ENCODE data around the gene TDP2. TPM values are rescaled to one million over a fixed set of nuclear protein-coding genes. Genes with fewer than 3 reads are reported as not detected.

Gene TDP2
- polyA plus RNA-seq, 1 donor from 2014 or later: 49.0 TPM

DNA sequence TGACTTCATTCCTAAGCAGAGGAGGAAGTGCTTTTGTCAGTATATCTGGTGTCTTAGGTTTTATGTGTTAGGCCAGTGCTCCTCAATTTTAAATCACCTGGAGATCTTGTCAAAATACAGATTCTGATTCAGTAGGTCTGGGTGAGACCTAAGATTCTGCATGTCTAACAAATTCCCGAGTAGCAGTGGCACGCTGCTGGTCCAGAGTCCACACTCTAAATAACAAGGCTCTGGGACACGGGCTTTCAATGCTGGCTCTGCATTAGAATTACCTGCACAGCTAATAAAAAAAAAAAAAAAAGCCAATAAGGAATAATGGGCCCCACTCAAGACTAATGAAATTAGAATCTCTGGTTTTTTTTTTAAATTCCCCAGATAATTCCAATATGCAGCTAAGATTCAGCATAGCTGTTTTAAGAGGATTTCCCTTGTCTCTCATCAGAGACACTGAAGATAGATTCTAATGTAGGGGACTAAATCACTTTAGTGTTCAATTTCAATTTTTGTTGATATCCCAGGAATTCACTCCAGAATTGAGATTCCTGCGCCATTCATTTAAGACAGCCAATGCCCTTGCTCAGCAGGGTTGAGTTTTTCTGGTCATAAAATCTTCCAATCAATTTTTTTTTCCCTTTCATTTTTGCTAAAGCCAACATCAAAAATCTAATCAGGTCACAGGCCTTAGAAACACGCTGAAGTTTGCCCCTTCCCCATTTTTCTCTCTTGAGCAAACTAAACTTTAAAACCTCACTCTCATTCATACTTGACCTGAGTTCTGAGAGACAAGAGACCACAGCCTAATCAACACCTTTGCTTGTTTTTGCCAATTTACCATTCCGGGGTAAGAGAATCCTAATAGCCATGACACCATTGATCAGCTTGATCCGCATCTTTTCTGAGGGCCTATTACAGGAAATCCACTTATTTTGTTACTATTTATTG is 2.4 kb downstream of the TDP2 start:
- H3F3A ChIP-seq (ENCODE audit: insufficient read depth, low read length, poor library complexity, severe bottlenecking): peaks cover 8% of the 10 kb centered on the region
- peaks cover 9% of the 10 kb centered on the region for H3K36me3 ChIP-seq (ENCODE audit: insufficient read depth, low read length)
- no peaks in the 10 kb centered on the region for H3K9me2 ChIP-seq (ENCODE audit: insufficient read depth, low read length)
- H3K9ac ChIP-seq (ENCODE audit: low read length): peak overlapping the region; percentile 93
- peak overlapping the region; percentile 76 for H3K4me3 ChIP-seq (ENCODE audit: low read length)
- no peaks in the 10 kb centered on the region for H4K20me1 ChIP-seq (ENCODE audit: insufficient read depth)
- H3K4me2 ChIP-seq (ENCODE audit: low read length): peak overlapping the region; percentile 87
- no peak overlapping the region for H3K27ac ChIP-seq (ENCODE audit: low read length)
- peaks cover 25% of the 10 kb centered on the region for H3K79me2 ChIP-seq (replicated peaks; ENCODE audit: insufficient read depth, low read length)
- TF ChIP-seq POLR2AphosphoS5 (IDR thresholded peaks at IDR 0.05): no peak
- TF ChIP-seq, protein P1, sequence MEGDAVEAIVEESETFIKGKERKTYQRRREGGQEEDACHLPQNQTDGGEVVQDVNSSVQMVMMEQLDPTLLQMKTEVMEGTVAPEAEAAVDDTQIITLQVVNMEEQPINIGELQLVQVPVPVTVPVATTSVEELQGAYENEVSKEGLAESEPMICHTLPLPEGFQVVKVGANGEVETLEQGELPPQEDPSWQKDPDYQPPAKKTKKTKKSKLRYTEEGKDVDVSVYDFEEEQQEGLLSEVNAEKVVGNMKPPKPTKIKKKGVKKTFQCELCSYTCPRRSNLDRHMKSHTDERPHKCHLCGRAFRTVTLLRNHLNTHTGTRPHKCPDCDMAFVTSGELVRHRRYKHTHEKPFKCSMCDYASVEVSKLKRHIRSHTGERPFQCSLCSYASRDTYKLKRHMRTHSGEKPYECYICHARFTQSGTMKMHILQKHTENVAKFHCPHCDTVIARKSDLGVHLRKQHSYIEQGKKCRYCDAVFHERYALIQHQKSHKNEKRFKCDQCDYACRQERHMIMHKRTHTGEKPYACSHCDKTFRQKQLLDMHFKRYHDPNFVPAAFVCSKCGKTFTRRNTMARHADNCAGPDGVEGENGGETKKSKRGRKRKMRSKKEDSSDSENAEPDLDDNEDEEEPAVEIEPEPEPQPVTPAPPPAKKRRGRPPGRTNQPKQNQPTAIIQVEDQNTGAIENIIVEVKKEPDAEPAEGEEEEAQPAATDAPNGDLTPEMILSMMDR (IDR thresholded peaks at IDR 0.05; ENCODE audit: poor library complexity, severe bottlenecking): no peak
- TF ChIP-seq RAD21 (conservative IDR thresholded peaks at IDR 0.05): no peak
- H3K9me3 ChIP-seq (ENCODE audit: low read length): no peaks in the 10 kb centered on the region
- H2AFZ ChIP-seq (ENCODE audit: low read depth, low read length): no peak overlapping the region
- H3K27me3 ChIP-seq (ENCODE audit: insufficient read depth, low read depth, low read length): no peaks in the 10 kb centered on the region

- H3K4me2 ChIP-seq (ENCODE audit: low read length): no peak overlapping the region
- no peaks in the 10 kb centered on the region for H4K20me1 ChIP-seq (ENCODE audit: insufficient read depth)
- peak overlapping the region; percentile 76 for H3K4me3 ChIP-seq (ENCODE audit: low read length)
- H3K36me3 ChIP-seq (ENCODE audit: insufficient read depth, low read length): peaks cover 9% of the 10 kb centered on the region
- H3K27ac ChIP-seq (ENCODE audit: low read length): no peak overlapping the region
- no peaks in the 10 kb centered on the region for H3K27me3 ChIP-seq (ENCODE audit: insufficient read depth, low read depth, low read length)
- no peak overlapping the region for H2AFZ ChIP-seq (ENCODE audit: low read depth, low read length)
- TF ChIP-seq REST (IDR thresholded peaks at IDR 0.05; ENCODE audit: borderline replicate concordance) (no peak), EZH2 (IDR thresholded peaks at IDR 0.05; ENCODE audit: borderline replicate concordance, insufficient read depth, low read length, poor library complexity, severe bottlenecking) (no peak), MXI1 (conservative IDR thresholded peaks at IDR 0.05; ENCODE audit: poor library complexity, severe bottlenecking) (no peak), RAD21 (conservative IDR thresholded peaks at IDR 0.05) (no peak), TAF1 (IDR thresholded peaks at IDR 0.05; ENCODE audit: low read depth) (no peak), SMC3 (conservative IDR thresholded peaks at IDR 0.05; ENCODE audit: poor library complexity) (no peak), POLR2AphosphoS5 (IDR thresholded peaks at IDR 0.05) (no peak), EP300 (conservative IDR thresholded peaks at IDR 0.05; ENCODE audit: poor library complexity, severe bottlenecking) (no peak)
- TF ChIP-seq, protein P1 (IDR thresholded peaks at IDR 0.05; ENCODE audit: poor library complexity, severe bottlenecking): no peak
- no peak overlapping the region for H3K9ac ChIP-seq (ENCODE audit: low read length)
- peaks cover 29% of the 10 kb centered on the region for H3K79me2 ChIP-seq (replicated peaks; ENCODE audit: insufficient read depth, low read length)
- H3K9me3 ChIP-seq (ENCODE audit: low read length): no peaks in the 10 kb centered on the region
- H3K9me2 ChIP-seq (ENCODE audit: insufficient read depth, low read length): no peaks in the 10 kb centered on the region
- peaks cover 8% of the 10 kb centered on the region for H3F3A ChIP-seq (ENCODE audit: insufficient read depth, low read length, poor library complexity, severe bottlenecking)
These were observed 3.5 kb downstream of the TDP2 start for GRCh38 chr6:24663189-24663588.

Data from neural cell (in vitro differentiated cells).